Colonic mucosa (tissue), 4 donors: Measurements from ENCODE around the gene TXNL4B. TPM values are rescaled to one million over a fixed set of nuclear protein-coding genes. Genes with fewer than 3 reads are reported as not detected.

ENCODE experiments used
- DNase-seq: peaks from one replicate; pipeline ENCODE4 v3.0.0-alpha.2; 2020
- H3K27ac ChIP-seq: fragments of 200-600 bp; one replicate; pipeline ENCODE4 v1.8.0; 2021
- H3K27me3 ChIP-seq: fragments of 200-600 bp; one replicate; pipeline ENCODE4 v1.8.0; 2021
- H3K36me3 ChIP-seq: fragments of 200-600 bp; one replicate; pipeline ENCODE4 v1.8.0; 2021
- H3K4me1 ChIP-seq: fragments of 200-600 bp; one replicate; pipeline ENCODE4 v1.8.0; 2021; ENCODE audit warnings: mild to moderate bottlenecking
- H3K4me3 ChIP-seq: fragments of 200-600 bp; one replicate; pipeline ENCODE4 v1.8.0; 2021
- H3K9ac ChIP-seq, 2 donors: one replicate each; pipeline ENCODE4 v1.7.0; 2013; ENCODE audit warnings: control low read depth in 2 of 2, low read depth in 2 of 2, low read length in 2 of 2
- H3K9me3 ChIP-seq: fragments of 200-600 bp; one replicate; pipeline ENCODE4 v1.8.0; 2021
- CTCF ChIP-seq: fragments of 200-600 bp; IDR thresholded peaks from one replicate; pipeline ENCODE4 v1.8.0; 2022; ENCODE audit warnings: antibody characterized with exemption, mild to moderate bottlenecking
- intact Hi-C: fragments of 100-400 bp; cut with DNase I; formaldehyde crosslinking; loops from one replicate; pipeline ENCODE4 v1.14.1; 2022
- total RNA-seq, 2 donors: library from RNA; stranded (reverse); fragmentation: NEBNext Ultra II Directional in 1 of 2; extraction: Animal tissue kit (Norgen Biotek cat#: 25700) in 1 of 2; gene quantifications; one replicate each; pipeline ENCODE4 v1.2.1, GENCODE V29; 2021
- donor health status: healthy.
- donor health status: DM: no; HTN: no; CAD: no.
- donor health status: DM: no; HTN: no; CAD: no.

TXNL4B gene
- total RNA-seq, 2 donors from 2014 or later: 10.1 to 13.7 TPM

- DNase-seq: no peak
- Histone ChIP-seq H3K27me3 (no peaks in the 10 kb centered on the region), H3K36me3 (peaks cover 38% of the 10 kb centered on the region), H3K4me3 (no peak overlapping the region), H3K27ac (no peak overlapping the region), H3K4me1 (no peaks in the 10 kb centered on the region), H3K9me3 (no peaks in the 10 kb centered on the region), H3K9ac (no peak overlapping the region)
- intact Hi-C loops: no loop called here
- TF ChIP-seq CTCF: no peak
Observed at GRCh38 chr16:72109300-72109699, 15.9 kb upstream of the TXNL4B start.

DNA sequence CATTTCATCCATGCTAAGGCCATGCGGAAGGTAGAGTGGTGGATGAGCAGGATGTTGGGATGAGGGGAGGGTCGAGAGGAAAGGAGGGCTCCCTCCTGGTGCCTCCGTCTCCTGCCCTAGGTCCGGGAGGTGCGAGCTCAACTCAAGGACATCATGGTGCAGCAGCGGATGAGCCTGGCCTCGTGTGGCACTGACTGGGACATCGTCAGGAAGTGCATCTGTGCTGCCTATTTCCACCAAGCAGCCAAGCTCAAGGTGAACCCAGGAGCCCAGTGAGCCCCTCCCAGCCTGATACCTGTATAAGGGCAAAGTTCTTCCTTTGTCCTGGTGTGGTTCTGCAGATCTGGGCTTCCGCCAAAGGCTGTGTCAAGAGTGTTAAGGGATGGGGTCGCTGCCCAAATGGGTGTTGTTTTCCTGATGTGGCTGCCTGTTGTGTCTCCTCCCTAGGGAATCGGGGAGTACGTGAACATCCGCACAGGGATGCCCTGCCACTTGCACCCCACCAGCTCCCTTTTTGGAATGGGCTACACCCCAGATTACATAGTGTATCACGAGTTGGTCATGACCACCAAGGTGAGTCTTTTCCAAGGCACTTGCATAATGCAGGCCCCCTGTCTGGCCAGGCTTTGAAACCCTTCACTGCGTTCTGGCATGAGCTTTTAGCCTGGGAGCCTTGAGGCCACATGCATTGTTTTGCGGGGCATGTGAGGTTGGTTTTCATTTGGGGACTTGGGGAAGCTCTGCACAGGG is 15.1 kb upstream of the TXNL4B start:
- Histone ChIP-seq H3K9ac (no peak overlapping the region), H3K36me3 (peaks cover 44% of the 10 kb centered on the region), H3K9me3 (no peaks in the 10 kb centered on the region), H3K27me3 (no peaks in the 10 kb centered on the region), H3K4me3 (no peak overlapping the region), H3K4me1 (no peaks in the 10 kb centered on the region), H3K27ac (no peak overlapping the region)
- DNase-seq: no peak
- TF ChIP-seq CTCF: no peak
- intact Hi-C loops: no loop called here

DNA sequence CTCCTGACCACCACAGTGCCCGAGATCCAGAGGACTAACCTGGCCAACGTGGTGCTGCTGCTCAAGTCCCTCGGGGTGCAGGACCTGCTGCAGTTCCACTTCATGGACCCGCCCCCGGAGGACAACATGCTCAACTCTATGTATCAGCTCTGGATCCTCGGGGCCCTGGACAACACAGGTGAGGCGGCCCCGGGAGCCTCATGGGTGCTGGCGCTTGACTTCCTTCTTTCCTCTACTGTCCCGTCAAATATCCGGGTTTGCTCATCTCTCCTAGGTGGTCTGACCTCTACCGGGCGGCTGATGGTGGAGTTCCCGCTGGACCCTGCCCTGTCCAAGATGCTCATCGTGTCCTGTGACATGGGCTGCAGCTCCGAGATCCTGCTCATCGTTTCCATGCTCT is 14.0 kb upstream of the TXNL4B start:
- intact Hi-C loops: no loop called here
- Histone ChIP-seq H3K9me3 (no peaks in the 10 kb centered on the region), H3K9ac (no peak overlapping the region), H3K27ac (no peak overlapping the region), H3K4me3 (no peak overlapping the region), H3K4me1 (no peaks in the 10 kb centered on the region), H3K27me3 (no peaks in the 10 kb centered on the region), H3K36me3 (peaks cover 46% of the 10 kb centered on the region)
- DNase-seq: no peak
- TF ChIP-seq CTCF: no peak

DNA sequence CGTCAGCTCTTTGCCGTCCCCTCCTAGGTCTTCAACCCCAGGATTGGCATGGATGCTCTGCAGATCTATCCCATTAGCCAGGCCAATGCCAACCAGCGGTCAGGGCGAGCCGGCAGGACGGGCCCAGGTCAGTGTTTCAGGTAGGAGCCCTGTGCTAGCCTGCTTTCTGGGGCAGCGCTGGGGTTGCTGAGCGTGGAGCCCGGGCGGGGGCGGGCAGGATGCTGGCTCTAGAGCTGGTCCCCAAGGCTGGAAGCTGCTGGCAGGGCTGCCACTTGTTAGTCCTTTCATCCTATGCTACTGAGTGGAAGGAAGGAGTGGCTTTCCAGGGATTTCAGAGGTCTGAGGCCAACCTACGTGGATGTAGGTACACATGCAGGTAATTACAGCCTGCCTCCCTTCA is 12.6 kb upstream of the TXNL4B start:
- Histone ChIP-seq H3K27me3 (no peaks in the 10 kb centered on the region), H3K4me3 (no peak overlapping the region), H3K9ac (no peak overlapping the region), H3K9me3 (no peaks in the 10 kb centered on the region), H3K4me1 (no peaks in the 10 kb centered on the region), H3K27ac (no peak overlapping the region), H3K36me3 (peaks cover 53% of the 10 kb centered on the region)
- no peak for DNase-seq
- no peak for TF ChIP-seq CTCF
- intact Hi-C loops: no loop called here

DNA sequence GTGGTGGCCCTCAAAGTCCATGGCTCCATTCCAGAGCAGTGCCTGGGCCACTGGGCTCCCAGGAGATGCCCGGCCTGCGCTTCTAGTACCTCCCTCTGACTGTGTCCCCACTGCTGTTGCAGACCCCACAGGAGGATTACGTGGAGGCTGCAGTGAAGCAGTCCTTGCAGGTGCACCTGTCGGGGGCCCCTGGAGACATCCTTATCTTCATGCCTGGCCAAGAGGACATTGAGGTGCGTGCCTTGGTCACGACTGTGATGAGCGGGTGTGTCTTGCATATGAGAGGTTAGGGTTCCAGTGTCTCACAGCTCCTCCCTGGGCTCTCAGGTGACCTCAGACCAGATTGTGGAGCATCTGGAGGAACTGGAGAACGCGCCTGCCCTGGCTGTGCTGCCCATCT is 11.5 kb upstream of the TXNL4B start:
- no peak for TF ChIP-seq CTCF
- H3K27ac ChIP-seq: no peak overlapping the region
- no peak overlapping the region for H3K4me3 ChIP-seq
- H3K9me3 ChIP-seq: no peaks in the 10 kb centered on the region
- no peak overlapping the region for H3K9ac ChIP-seq
- intact Hi-C loops: loop anchor here (5.0 kb wide), 1 partner anchor 38 kb away; no protein-coding TSS in a partner anchor
- peaks cover 61% of the 10 kb centered on the region for H3K36me3 ChIP-seq
- no peak for DNase-seq
- H3K4me1 ChIP-seq: no peaks in the 10 kb centered on the region
- no peaks in the 10 kb centered on the region for H3K27me3 ChIP-seq
